HepG2 (cell line): Measurements from ENCODE around the gene STK36. TPM values are rescaled to one million over a fixed set of nuclear protein-coding genes. Genes with fewer than 3 reads are reported as not detected.

Experiments used
- CENPT ChIP-seq: sonication (generic); formaldehyde crosslinking; IDR thresholded peaks from 2 replicates; pipeline ENCODE4 v1.8.0; 2022; ENCODE audit warnings: low read depth, mild to moderate bottlenecking, moderate library complexity, missing genetic modification reagents
- SP1 ChIP-seq, 2 experiments: fragments of 450-650 bp in 1 of 2; sonication (generic) in 1 of 2; formaldehyde crosslinking in 1 of 2; IDR thresholded peaks; 2 replicates each; pipeline versions ENCODE4 v1.4.0 to v1.6.1; 2016 to 2020; ENCODE audit warnings: missing genetic modification reagents in 1 of 2
- TBX2 ChIP-seq: sonication (generic); formaldehyde crosslinking; IDR thresholded peaks from 2 replicates; pipeline ENCODE4 v1.5.0; 2020; ENCODE audit warnings: missing genetic modification reagents, mild to moderate bottlenecking, borderline replicate concordance
- ZBTB38 ChIP-seq: sonication (generic); formaldehyde crosslinking; IDR thresholded peaks from 2 replicates; pipeline ENCODE4 v1.5.1; 2020; ENCODE audit warnings: mild to moderate bottlenecking, missing genetic modification reagents
- ZNF136 ChIP-seq: sonication (generic); formaldehyde crosslinking; IDR thresholded peaks from 2 replicates; pipeline ENCODE4 v1.8.1; 2022; ENCODE audit warnings: low read depth, mild to moderate bottlenecking, moderate library complexity, missing genetic modification reagents
- ZNF7 ChIP-seq: IDR thresholded peaks from 2 replicates; pipeline ENCODE4 v1.6.1; 2016; ENCODE audit warnings: missing biosample characterization, missing genetic modification reagents
- ZNF792 ChIP-seq: IDR thresholded peaks from 2 replicates; pipeline ENCODE4 v1.6.1; 2016
- polyA plus RNA-seq, 8 experiments: library from polyadenylated mRNA; depleted of rRNA in 3 of 8; stranded (reverse) in 7 of 8; unstranded in 1 of 8; fragments of >200 nt; fragmentation: Illumina TruSeq in 4 of 8; extraction: Trizol in 4 of 8; gene quantifications; 2 replicates each; pipeline versions ENCODE4 v1.2.1 to v1.2.3, GENCODE V29; 2011 to 2016; ENCODE audit warnings: low read depth in 4 of 8, missing spikeins in 1 of 8, mixed read lengths in 1 of 8; ENCODE audit not compliant: insufficient read depth in 1 of 8
- total RNA-seq, 5 experiments: library from RNA; depleted of rRNA; stranded (reverse); fragments of >200 nt; fragmentation: Illumina TruSeq; extraction: Trizol; gene quantifications; 2 replicates each; pipeline ENCODE4 v1.2.3, GENCODE V29; 2016; ENCODE audit warnings: low read depth in 1 of 5
- TF ChIP-seq, protein P1 (sequence below): sonication (generic); formaldehyde crosslinking; IDR thresholded peaks from 2 replicates; pipeline ENCODE4 v1.4.0; 2020; ENCODE audit warnings: missing genetic modification reagents
- TF ChIP-seq, protein P2 (sequence below): sonication (generic); formaldehyde crosslinking; IDR thresholded peaks from 2 replicates; pipeline ENCODE4 v1.5.0; 2020; ENCODE audit warnings: missing genetic modification reagents, mild to moderate bottlenecking, borderline replicate concordance
- TF ChIP-seq, protein P3 (sequence below), 2 experiments: IDR thresholded peaks; 2 replicates each; pipeline ENCODE4 v1.6.1; 2011 to 2012; ENCODE audit warnings: low read length in 2 of 2, borderline replicate concordance in 1 of 2, low read depth in 1 of 2, mild to moderate bottlenecking in 1 of 2, moderate library complexity in 1 of 2

STK36 gene
- total and polyA plus RNA-seq, 2 of the 13 experiments (the other 11 are each of a cell fraction or from before 2014, with no cell fraction given), result 45.9 to 83.5 TPM

DNA sequence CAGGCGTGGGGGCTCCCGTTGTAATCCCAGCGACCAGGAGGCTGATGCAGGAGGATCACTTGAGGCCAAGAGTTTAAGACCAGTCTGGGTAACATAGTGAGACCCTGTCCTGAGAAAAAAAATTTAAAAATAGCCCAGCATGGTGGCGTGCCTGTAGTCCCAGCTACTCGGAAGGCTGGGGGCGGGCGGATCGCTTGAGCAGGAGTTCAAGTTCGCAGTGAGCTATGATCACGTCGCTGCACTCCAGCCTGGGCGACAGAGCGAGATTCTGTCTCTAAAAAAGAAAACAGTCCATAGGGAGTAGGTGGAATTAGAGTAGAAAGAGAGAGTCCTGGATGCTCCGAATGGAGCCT, 38.4 kb downstream of the STK36 start (continued):
- TF ChIP-seq, protein P1, sequence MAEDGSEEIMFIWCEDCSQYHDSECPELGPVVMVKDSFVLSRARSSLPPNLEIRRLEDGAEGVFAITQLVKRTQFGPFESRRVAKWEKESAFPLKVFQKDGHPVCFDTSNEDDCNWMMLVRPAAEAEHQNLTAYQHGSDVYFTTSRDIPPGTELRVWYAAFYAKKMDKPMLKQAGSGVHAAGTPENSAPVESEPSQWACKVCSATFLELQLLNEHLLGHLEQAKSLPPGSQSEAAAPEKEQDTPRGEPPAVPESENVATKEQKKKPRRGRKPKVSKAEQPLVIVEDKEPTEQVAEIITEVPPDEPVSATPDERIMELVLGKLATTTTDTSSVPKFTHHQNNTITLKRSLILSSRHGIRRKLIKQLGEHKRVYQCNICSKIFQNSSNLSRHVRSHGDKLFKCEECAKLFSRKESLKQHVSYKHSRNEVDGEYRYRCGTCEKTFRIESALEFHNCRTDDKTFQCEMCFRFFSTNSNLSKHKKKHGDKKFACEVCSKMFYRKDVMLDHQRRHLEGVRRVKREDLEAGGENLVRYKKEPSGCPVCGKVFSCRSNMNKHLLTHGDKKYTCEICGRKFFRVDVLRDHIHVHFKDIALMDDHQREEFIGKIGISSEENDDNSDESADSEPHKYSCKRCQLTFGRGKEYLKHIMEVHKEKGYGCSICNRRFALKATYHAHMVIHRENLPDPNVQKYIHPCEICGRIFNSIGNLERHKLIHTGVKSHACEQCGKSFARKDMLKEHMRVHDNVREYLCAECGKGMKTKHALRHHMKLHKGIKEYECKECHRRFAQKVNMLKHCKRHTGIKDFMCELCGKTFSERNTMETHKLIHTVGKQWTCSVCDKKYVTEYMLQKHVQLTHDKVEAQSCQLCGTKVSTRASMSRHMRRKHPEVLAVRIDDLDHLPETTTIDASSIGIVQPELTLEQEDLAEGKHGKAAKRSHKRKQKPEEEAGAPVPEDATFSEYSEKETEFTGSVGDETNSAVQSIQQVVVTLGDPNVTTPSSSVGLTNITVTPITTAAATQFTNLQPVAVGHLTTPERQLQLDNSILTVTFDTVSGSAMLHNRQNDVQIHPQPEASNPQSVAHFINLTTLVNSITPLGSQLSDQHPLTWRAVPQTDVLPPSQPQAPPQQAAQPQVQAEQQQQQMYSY (CRISPR knock-in tag), result no peak
- TF ChIP-seq ZNF136 (CRISPR knock-in tag) (no peak), SP1 (IDR thresholded peaks at IDR 0.05) (no peak), SP1 (CRISPR knock-in tag; IDR thresholded peaks at IDR 0.05) (no peak), CENPT (CRISPR knock-in tag) (no peak), ZNF792 (no peak), ZNF7 (CRISPR knock-in tag) (no peak), ZBTB38 (CRISPR knock-in tag) (peak; percentile 79; the same call in 1 of the 2 replicates), TBX2 (CRISPR knock-in tag) (no peak)
- TF ChIP-seq, protein P2, sequence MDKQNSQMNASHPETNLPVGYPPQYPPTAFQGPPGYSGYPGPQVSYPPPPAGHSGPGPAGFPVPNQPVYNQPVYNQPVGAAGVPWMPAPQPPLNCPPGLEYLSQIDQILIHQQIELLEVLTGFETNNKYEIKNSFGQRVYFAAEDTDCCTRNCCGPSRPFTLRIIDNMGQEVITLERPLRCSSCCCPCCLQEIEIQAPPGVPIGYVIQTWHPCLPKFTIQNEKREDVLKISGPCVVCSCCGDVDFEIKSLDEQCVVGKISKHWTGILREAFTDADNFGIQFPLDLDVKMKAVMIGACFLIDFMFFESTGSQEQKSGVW (CRISPR knock-in tag), result 0 out of 2 replicates have a peak, but pooled peaks have one; percentile 14
- TF ChIP-seq, protein P3, sequence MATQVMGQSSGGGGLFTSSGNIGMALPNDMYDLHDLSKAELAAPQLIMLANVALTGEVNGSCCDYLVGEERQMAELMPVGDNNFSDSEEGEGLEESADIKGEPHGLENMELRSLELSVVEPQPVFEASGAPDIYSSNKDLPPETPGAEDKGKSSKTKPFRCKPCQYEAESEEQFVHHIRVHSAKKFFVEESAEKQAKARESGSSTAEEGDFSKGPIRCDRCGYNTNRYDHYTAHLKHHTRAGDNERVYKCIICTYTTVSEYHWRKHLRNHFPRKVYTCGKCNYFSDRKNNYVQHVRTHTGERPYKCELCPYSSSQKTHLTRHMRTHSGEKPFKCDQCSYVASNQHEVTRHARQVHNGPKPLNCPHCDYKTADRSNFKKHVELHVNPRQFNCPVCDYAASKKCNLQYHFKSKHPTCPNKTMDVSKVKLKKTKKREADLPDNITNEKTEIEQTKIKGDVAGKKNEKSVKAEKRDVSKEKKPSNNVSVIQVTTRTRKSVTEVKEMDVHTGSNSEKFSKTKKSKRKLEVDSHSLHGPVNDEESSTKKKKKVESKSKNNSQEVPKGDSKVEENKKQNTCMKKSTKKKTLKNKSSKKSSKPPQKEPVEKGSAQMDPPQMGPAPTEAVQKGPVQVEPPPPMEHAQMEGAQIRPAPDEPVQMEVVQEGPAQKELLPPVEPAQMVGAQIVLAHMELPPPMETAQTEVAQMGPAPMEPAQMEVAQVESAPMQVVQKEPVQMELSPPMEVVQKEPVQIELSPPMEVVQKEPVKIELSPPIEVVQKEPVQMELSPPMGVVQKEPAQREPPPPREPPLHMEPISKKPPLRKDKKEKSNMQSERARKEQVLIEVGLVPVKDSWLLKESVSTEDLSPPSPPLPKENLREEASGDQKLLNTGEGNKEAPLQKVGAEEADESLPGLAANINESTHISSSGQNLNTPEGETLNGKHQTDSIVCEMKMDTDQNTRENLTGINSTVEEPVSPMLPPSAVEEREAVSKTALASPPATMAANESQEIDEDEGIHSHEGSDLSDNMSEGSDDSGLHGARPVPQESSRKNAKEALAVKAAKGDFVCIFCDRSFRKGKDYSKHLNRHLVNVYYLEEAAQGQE (IDR thresholded peaks at IDR 0.05; ENCODE audit: borderline replicate concordance in 1 of 2, low read depth in 1 of 2, low read length in 2 of 2), result no peak
